SU-DHL-6 (cell line): ENCODE results near the gene MMP24OS.

Experiments
- H2AFZ ChIP-seq: fragments of 200-600 bp; sonication (generic); 2 replicates; pipeline ENCODE4 v1.6.1; 2014; ENCODE audit warnings: low read depth, mild to moderate bottlenecking, moderate library complexity, mixed read lengths, antibody characterized with exemption, low read length; ENCODE audit not compliant: severe bottlenecking
- H3F3A ChIP-seq: fragments of 200-600 bp; shearing (Covaris generic); 2 replicates; pipeline ENCODE4 v1.6.0; 2016; ENCODE audit warnings: antibody characterized with exemption, mild to moderate bottlenecking; ENCODE audit not compliant: insufficient read depth
- H3K27ac ChIP-seq: fragments of 200-600 bp; sonication (generic); 2 replicates; pipeline ENCODE4 v1.5.1; 2016; ENCODE audit warnings: low read depth, mild to moderate bottlenecking, low read length, moderate library complexity, mixed read lengths
- H3K27me3 ChIP-seq: fragments of 200-600 bp; sonication (generic), shearing (Covaris generic); 2 replicates; pipeline ENCODE4 v1.6.0; 2014; ENCODE audit warnings: mild to moderate bottlenecking, low read length
- H3K36me3 ChIP-seq: fragments of 200-600 bp; sonication (generic); 2 replicates; pipeline ENCODE4 v1.6.1; 2014; ENCODE audit warnings: mild to moderate bottlenecking, low read length, mixed read lengths
- H3K4me2 ChIP-seq: fragments of 300-600, 200-600 bp; shearing (Covaris generic), sonication (generic); 2 replicates; pipeline ENCODE4 v1.6.0; 2014; ENCODE audit warnings: low read length, low read depth, mild to moderate bottlenecking; ENCODE audit not compliant: poor library complexity, severe bottlenecking
- H3K4me3 ChIP-seq: fragments of 200-600 bp; sonication (generic); 2 replicates; pipeline ENCODE4 v1.5.1; 2014; ENCODE audit warnings: antibody characterized with exemption, low read length, mild to moderate bottlenecking, mixed read lengths; ENCODE audit not compliant: insufficient read depth, poor library complexity, severe bottlenecking
- H3K79me2 ChIP-seq: fragments of 200-600 bp; sonication (generic); 2 replicates; pipeline ENCODE4 v1.6.1; 2014; ENCODE audit warnings: mild to moderate bottlenecking, low read length, moderate library complexity; ENCODE audit not compliant: insufficient read depth
- H3K9ac ChIP-seq: fragments of 200-600 bp; sonication (generic); 2 replicates; pipeline ENCODE4 v1.7.0; 2014; ENCODE audit warnings: mild to moderate bottlenecking, low read length
- H3K9me2 ChIP-seq: fragments of 200-600 bp; sonication (generic); replicated peaks from 2 replicates; pipeline ENCODE4 v1.6.1; 2014; ENCODE audit warnings: low read length; ENCODE audit not compliant: insufficient read depth
- H3K9me3 ChIP-seq: fragments of 200-600 bp; sonication (generic); 2 replicates; pipeline ENCODE4 v1.6.1; 2014; ENCODE audit warnings: low read length, mixed read lengths; ENCODE audit not compliant: insufficient read depth
- H4K20me1 ChIP-seq: fragments of 200-600 bp; sonication (generic); 2 replicates; pipeline ENCODE4 v1.6.1; 2014; ENCODE audit warnings: low read depth, mild to moderate bottlenecking, antibody characterized with exemption, low read length, moderate library complexity, mixed read lengths
- CTCF ChIP-seq: fragments of 200-600 bp; sonication (generic); IDR thresholded peaks from one replicate; pipeline ENCODE4 v1.5.1; 2017; ENCODE audit warnings: antibody characterized with exemption, mild to moderate bottlenecking, low read length, moderate library complexity; ENCODE audit not compliant: insufficient read depth, poor library complexity, severe bottlenecking
- EZH2phosphoT487 ChIP-seq: fragments of 200-600 bp; sonication (generic), shearing (Covaris generic); conservative IDR thresholded peaks from 2 replicates; pipeline ENCODE4 v1.6.1; 2018; ENCODE audit warnings: mild to moderate bottlenecking, antibody characterized with exemption, low read length, moderate library complexity, mixed read lengths

MMP24OS gene

GRCh38 chr20:35304956-35305355, 27.0 kb upstream of the MMP24OS start:
- TF ChIP-seq EZH2phosphoT487 (no peak), CTCF (no peak)
- H3K27ac ChIP-seq: no peak overlapping the region

GRCh38 chr20:35303735-35304491, 26.0 kb upstream of the MMP24OS start:
- Histone ChIP-seq H3K4me3 (no peak overlapping the region), H3K36me3 (no peaks in the 10 kb centered on the region), H3K27ac (no peak overlapping the region), H4K20me1 (no peaks in the 10 kb centered on the region), H2AFZ (no peak overlapping the region), H3K4me2 (no peak overlapping the region), H3F3A (no peaks in the 10 kb centered on the region), H3K9ac (no peak overlapping the region), H3K27me3 (no peaks in the 10 kb centered on the region), H3K9me2 (no peaks in the 10 kb centered on the region), H3K79me2 (no peaks in the 10 kb centered on the region), H3K9me3 (no peaks in the 10 kb centered on the region)
- TF ChIP-seq CTCF (peak; percentile 88), EZH2phosphoT487 (no peak)

More at GRCh38 chr20:35304956-35305355, 27.0 kb upstream of the MMP24OS start:
- Histone ChIP-seq H3K9me3 (no peaks in the 10 kb centered on the region), H3K36me3 (no peaks in the 10 kb centered on the region), H3K9me2 (no peaks in the 10 kb centered on the region), H3K79me2 (no peaks in the 10 kb centered on the region), H4K20me1 (no peaks in the 10 kb centered on the region), H3K27me3 (no peaks in the 10 kb centered on the region), H3K4me2 (no peak overlapping the region), H3F3A (no peaks in the 10 kb centered on the region), H3K9ac (no peak overlapping the region), H2AFZ (no peak overlapping the region), H3K4me3 (no peak overlapping the region)

GRCh38 chr20:35303382-35303734, 25.4 kb upstream of the MMP24OS start:
- Histone ChIP-seq H4K20me1 (no peaks in the 10 kb centered on the region), H3K4me2 (no peak overlapping the region), H3K9me3 (no peaks in the 10 kb centered on the region), H3K4me3 (no peak overlapping the region), H3K79me2 (no peaks in the 10 kb centered on the region), H3F3A (no peaks in the 10 kb centered on the region), H2AFZ (no peak overlapping the region), H3K27ac (no peak overlapping the region), H3K36me3 (no peaks in the 10 kb centered on the region), H3K27me3 (no peaks in the 10 kb centered on the region), H3K9me2 (no peaks in the 10 kb centered on the region), H3K9ac (no peak overlapping the region)
- TF ChIP-seq CTCF (no peak), EZH2phosphoT487 (no peak)
